Neural cell (in vitro differentiated cells): ENCODE data around the gene PLA2G5. TPM values are rescaled to one million over a fixed set of nuclear protein-coding genes. Genes with fewer than 3 reads are reported as not detected.

Source experiments
- H2AFZ ChIP-seq: fragments of 200-600, 300-800 bp; sonication (generic), shearing (Covaris generic); 2 replicates; pipeline ENCODE4 v1.6.0; 2014; ENCODE audit warnings: low read depth, mild to moderate bottlenecking, antibody characterized with exemption, low read length, moderate library complexity
- H3F3A ChIP-seq: fragments of 200-600 bp; shearing (Covaris generic); 2 replicates; pipeline ENCODE4 v1.6.1; 2016; ENCODE audit warnings: mild to moderate bottlenecking, moderate library complexity, mixed read lengths, antibody characterized with exemption, low read length; ENCODE audit not compliant: insufficient read depth, poor library complexity, severe bottlenecking
- H3K27ac ChIP-seq: fragments of 200-600, 300-800 bp; sonication (generic), shearing (Covaris generic); 2 replicates; pipeline ENCODE4 v1.5.1; 2014; ENCODE audit warnings: mild to moderate bottlenecking, low read length, moderate library complexity
- H3K27me3 ChIP-seq: fragments of 300-800, 200-600 bp; sonication (generic), shearing (Covaris generic); 2 replicates; pipeline ENCODE4 v1.6.0; 2014; ENCODE audit warnings: mild to moderate bottlenecking, low read depth, low read length, moderate library complexity; ENCODE audit not compliant: insufficient read depth
- H3K36me3 ChIP-seq: fragments of 300-800, 200-600 bp; sonication (generic), shearing (Covaris generic); 2 replicates; pipeline ENCODE4 v1.5.1; 2014; ENCODE audit warnings: mild to moderate bottlenecking, antibody characterized with exemption, low read length, moderate library complexity; ENCODE audit not compliant: insufficient read depth
- H3K4me2 ChIP-seq: fragments of 300-800, 200-600 bp; sonication (generic), shearing (Covaris generic); 2 replicates; pipeline ENCODE4 v1.6.0; 2014; ENCODE audit warnings: mild to moderate bottlenecking, low read length
- H3K4me3 ChIP-seq: fragments of 300-800, 200-600 bp; sonication (generic), shearing (Covaris generic); 2 replicates; pipeline ENCODE4 v1.5.1; 2014; ENCODE audit warnings: mild to moderate bottlenecking, low read length, moderate library complexity
- H3K79me2 ChIP-seq: fragments of 200-600 bp; shearing (Covaris generic); replicated peaks from 2 replicates; pipeline ENCODE4 v1.6.0; 2014; ENCODE audit warnings: mild to moderate bottlenecking, low read length, moderate library complexity; ENCODE audit not compliant: insufficient read depth
- H3K9ac ChIP-seq: fragments of 300-800, 200-600 bp; sonication (generic), shearing (Covaris generic); 2 replicates; pipeline ENCODE4 v1.6.1; 2016; ENCODE audit warnings: mild to moderate bottlenecking, low read length, mixed read lengths
- H3K9me2 ChIP-seq: fragments of 200-600 bp; shearing (Covaris generic); 2 replicates; pipeline ENCODE4 v1.6.1; 2016; ENCODE audit warnings: mild to moderate bottlenecking, low read length, mixed read lengths; ENCODE audit not compliant: insufficient read depth
- H3K9me3 ChIP-seq: fragments of 200-600, 300-800 bp; sonication (generic), shearing (Covaris generic); 2 replicates; pipeline ENCODE4 v1.6.1; 2016; ENCODE audit warnings: mild to moderate bottlenecking, mixed run types, low read length, moderate library complexity, mixed read lengths
- H4K20me1 ChIP-seq: fragments of 200-600 bp; shearing (Covaris generic); 2 replicates; pipeline ENCODE4 v1.6.1; 2016; ENCODE audit warnings: mild to moderate bottlenecking, mixed run types; ENCODE audit not compliant: insufficient read depth
- CTCF ChIP-seq: fragments of 450-650 bp; IDR thresholded peaks from 2 replicates; pipeline ENCODE4 v1.5.1; 2014; ENCODE audit warnings: antibody characterized with exemption, mild to moderate bottlenecking, moderate library complexity; ENCODE audit not compliant: poor library complexity, severe bottlenecking
- EP300 ChIP-seq: fragments of 450-650 bp; conservative IDR thresholded peaks from 2 replicates; pipeline ENCODE4 v1.6.1; 2014; ENCODE audit warnings: antibody characterized with exemption, mild to moderate bottlenecking, moderate library complexity; ENCODE audit not compliant: poor library complexity, severe bottlenecking
- EZH2 ChIP-seq: fragments of 200-600, 300-800 bp; shearing (Covaris generic), sonication (generic); IDR thresholded peaks from 2 replicates; pipeline ENCODE4 v1.6.1; 2014; ENCODE audit warnings: antibody characterized with exemption, low read length, borderline replicate concordance, mild to moderate bottlenecking; ENCODE audit not compliant: insufficient read depth, poor library complexity, severe bottlenecking
- MXI1 ChIP-seq: fragments of 450-650 bp; conservative IDR thresholded peaks from 2 replicates; pipeline ENCODE4 v1.6.1; 2014; ENCODE audit warnings: antibody characterized with exemption, mild to moderate bottlenecking; ENCODE audit not compliant: poor library complexity, severe bottlenecking
- POLR2AphosphoS5 ChIP-seq: IDR thresholded peaks from 2 replicates; pipeline ENCODE4 v1.6.1; 2012
- RAD21 ChIP-seq: fragments of 450-650 bp; conservative IDR thresholded peaks from 2 replicates; pipeline ENCODE4 v1.6.1; 2014; ENCODE audit warnings: antibody characterized with exemption, mild to moderate bottlenecking, moderate library complexity
- REST ChIP-seq: IDR thresholded peaks from 2 replicates; pipeline ENCODE4 v1.6.1; 2012; ENCODE audit warnings: borderline replicate concordance
- SMC3 ChIP-seq: fragments of 450-650 bp; conservative IDR thresholded peaks from 2 replicates; pipeline ENCODE4 v1.6.1; 2014; ENCODE audit warnings: antibody characterized with exemption, mild to moderate bottlenecking, moderate library complexity; ENCODE audit not compliant: poor library complexity
- TAF1 ChIP-seq: IDR thresholded peaks from 2 replicates; pipeline ENCODE4 v1.6.1; 2012; ENCODE audit warnings: low read depth
- polyA plus RNA-seq: library from polyadenylated mRNA; depleted of rRNA; stranded (reverse); fragments of >200 nt; gene quantifications from 2 replicates; pipeline ENCODE4 v1.2.3, GENCODE V29; 2014

PLA2G5 gene
- polyA plus RNA-seq, 1 donor from 2014 or later: not detected

GRCh38 chr1:20115479-20115878, 45.5 kb downstream of the PLA2G5 start:
- Histone ChIP-seq H3K9ac (no peak overlapping the region), H3K4me2 (no peak overlapping the region), H3K9me3 (no peaks in the 10 kb centered on the region), H3F3A (no peaks in the 10 kb centered on the region), H3K27ac (no peak overlapping the region), H2AFZ (no peak overlapping the region), H3K9me2 (no peaks in the 10 kb centered on the region), H4K20me1 (no peaks in the 10 kb centered on the region), H3K79me2 (no peaks in the 10 kb centered on the region), H3K27me3 (no peaks in the 10 kb centered on the region), H3K36me3 (no peaks in the 10 kb centered on the region), H3K4me3 (no peak overlapping the region)
- no peak for TF ChIP-seq EZH2
- no peak for TF ChIP-seq SMC3
- no peak for TF ChIP-seq RAD21
- TF ChIP-seq CTCF: no peak
- no peak for TF ChIP-seq POLR2AphosphoS5
- TF ChIP-seq MXI1: no peak
- no peak for TF ChIP-seq EP300
- TF ChIP-seq TAF1: no peak
- no peak for TF ChIP-seq REST

GRCh38 chr1:20115916-20116315, 45.9 kb downstream of the PLA2G5 start:
- no peaks in the 10 kb centered on the region for H3K9me3 ChIP-seq
- no peak overlapping the region for H3K9ac ChIP-seq
- no peaks in the 10 kb centered on the region for H3K9me2 ChIP-seq
- H3K4me3 ChIP-seq: no peak overlapping the region
- H3K27me3 ChIP-seq: no peaks in the 10 kb centered on the region
- H2AFZ ChIP-seq: no peak overlapping the region
- no peaks in the 10 kb centered on the region for H3F3A ChIP-seq
- H3K36me3 ChIP-seq: no peaks in the 10 kb centered on the region
- H3K79me2 ChIP-seq: no peaks in the 10 kb centered on the region
- H3K4me2 ChIP-seq: no peak overlapping the region
- no peak overlapping the region for H3K27ac ChIP-seq
- no peaks in the 10 kb centered on the region for H4K20me1 ChIP-seq
- TF ChIP-seq EZH2 (no peak), RAD21 (no peak), TAF1 (no peak), SMC3 (no peak), REST (no peak), MXI1 (no peak), EP300 (no peak), CTCF (no peak), POLR2AphosphoS5 (no peak)
